Measurements from ENCODE around the gene CCDC15.

Gene CCDC15

GRCh38 chr11:124953753-124954589, at the start of gene CCDC15:
CCDC15 (plus strand) TSS chr11:124954202; CDS start chr11:124954733, 531 bp downstream.
- peak; percentile 97 for DNase-seq (ENCODE audit: low spot score)

GRCh38 chr11:124915541-124916369, 38.2 kb upstream of the CCDC15 start:
- no peak for DNase-seq (ENCODE audit: low spot score)

GRCh38 chr11:124916370-124916710, 37.7 kb upstream of the CCDC15 start:
- no peak for DNase-seq (ENCODE audit: low spot score)

- no peak for DNase-seq (ENCODE audit: low spot score)
These were observed 36.8 kb upstream of the CCDC15 start for GRCh38 chr11:124917115-124917637.

- DNase-seq (ENCODE audit: low spot score) = no peak
These were observed 35.1 kb upstream of the CCDC15 start, which contains the start of gene HEPN1 for GRCh38 chr11:124918950-124919349. HEPN1 (plus strand) TSS chr11:124919250.

GRCh38 chr11:124919898-124920297, 34.1 kb upstream of the CCDC15 start:
- no peak for DNase-seq (ENCODE audit: low spot score)

- no peak for DNase-seq (ENCODE audit: low spot score)
These were observed 33.6 kb upstream of the CCDC15 start for GRCh38 chr11:124920356-124920755.

GRCh38 chr11:124920870-124921609, 33.0 kb upstream of the CCDC15 start:
- DNase-seq (ENCODE audit: low spot score) = peak; percentile 76

- no peak for DNase-seq (ENCODE audit: low spot score)
These were observed 31.2 kb upstream of the CCDC15 start for GRCh38 chr11:124922831-124923230.

GRCh38 chr11:124923296-124923695, 30.7 kb upstream of the CCDC15 start:
- no peak for DNase-seq (ENCODE audit: low spot score)

GRCh38 chr11:124928942-124929665, 24.9 kb upstream of the CCDC15 start:
- no peak for DNase-seq (ENCODE audit: low spot score)

- DNase-seq (ENCODE audit: low spot score) = no peak
These were observed 23.2 kb upstream of the CCDC15 start for GRCh38 chr11:124930799-124931198.

- DNase-seq (ENCODE audit: low spot score) = peak; percentile 68
These were observed 19.0 kb upstream of the CCDC15 start for GRCh38 chr11:124934862-124935547.

- DNase-seq (ENCODE audit: low spot score) = no peak
These were observed 18.2 kb upstream of the CCDC15 start, which contains the start of gene HEPACAM for GRCh38 chr11:124935548-124936514. HEPACAM (minus strand) TSS chr11:124936047; CDS start chr11:124936006, 41 bp downstream.

GRCh38 chr11:124937336-124937935, 16.6 kb upstream of the CCDC15 start:
- DNase-seq (ENCODE audit: low spot score) = no peak

- DNase-seq (ENCODE audit: low spot score) = peak; percentile 36
These were observed 15.7 kb upstream of the CCDC15 start for GRCh38 chr11:124938206-124938765.

- DNase-seq (ENCODE audit: low spot score) = no peak
These were observed 15.0 kb upstream of the CCDC15 start for GRCh38 chr11:124938970-124939369.

- no peak for DNase-seq (ENCODE audit: low spot score)
These were observed 12.3 kb upstream of the CCDC15 start for GRCh38 chr11:124941703-124942102.

All from AG20443 (cell line).